Measurements from ENCODE around the gene LRRC18. TPM values are rescaled to one million over a fixed set of nuclear protein-coding genes. Genes with fewer than 3 reads are reported as not detected.

LRRC18 gene
- total and polyA plus RNA-seq, 2 donors (not counting 3 experiments of a cell fraction or from before 2014, with no cell fraction given) = not detected

DNA sequence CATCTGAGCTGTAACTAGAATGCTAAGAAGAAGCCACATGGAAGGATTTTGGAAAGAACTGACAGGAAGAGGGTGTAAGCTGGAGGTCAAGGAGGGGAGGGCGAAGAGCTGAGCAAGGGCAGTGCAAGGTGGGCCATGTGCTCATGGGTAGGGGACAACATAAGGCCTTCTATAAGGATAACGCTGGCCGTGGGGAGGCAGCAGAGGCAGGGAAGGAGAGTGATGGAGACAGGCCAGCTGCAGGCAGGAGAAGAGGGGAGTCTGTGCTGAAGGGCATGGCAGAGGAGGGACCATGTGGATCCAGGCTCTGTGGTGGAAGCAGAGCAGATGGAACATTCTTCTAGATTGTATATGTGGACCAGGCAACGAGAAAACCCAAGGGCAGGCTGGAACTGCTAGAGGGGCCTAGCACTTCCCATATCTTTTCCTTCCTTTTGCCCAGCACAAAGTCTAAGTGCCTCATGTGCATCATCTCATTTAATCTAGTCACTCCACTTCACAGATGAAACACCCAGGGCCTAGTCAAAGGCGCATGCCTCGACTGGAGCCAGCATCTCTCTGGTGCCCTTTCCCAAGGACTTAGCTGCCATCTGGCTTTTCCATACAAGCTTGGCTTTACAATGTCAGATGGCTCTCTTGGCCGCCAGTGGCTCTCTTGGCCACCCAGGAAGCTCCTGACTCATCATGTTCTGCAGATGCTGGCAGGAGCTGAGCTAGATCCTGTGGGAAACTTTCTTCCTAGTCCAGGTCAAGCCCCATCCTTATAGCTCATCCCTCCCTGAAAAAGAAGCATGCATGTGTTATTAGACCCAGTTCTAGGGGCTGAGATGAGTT, 6.6 kb downstream of the LRRC18 start:
- intact Hi-C loops (cut with micrococcal nuclease) = no loop called here
- Histone ChIP-seq H3K4me3 (replicated peaks in 1 of 3; ENCODE audit: insufficient read depth in 1 of 3, low read depth in 1 of 3, low read length in 3 of 3) (no peak overlapping the region), H4K20me1 (replicated peaks; ENCODE audit: control insufficient read depth, extremely low read depth, insufficient read depth, low read length) (no peaks in the 10 kb centered on the region), H2AFZ (ENCODE audit: low read depth, low read length) (no peak overlapping the region), H3K9me3 (replicated peaks; ENCODE audit: control insufficient read depth, insufficient read depth, low read length) (no peaks in the 10 kb centered on the region), H3K4me2 (ENCODE audit: insufficient read depth, low read length) (no peak overlapping the region), H3K4me1 (ENCODE audit: control insufficient read depth, extremely low read depth, insufficient read depth, low read length) (no peaks in the 10 kb centered on the region), H3K79me2 (ENCODE audit: control insufficient read depth, insufficient read depth, low read length) (no peaks in the 10 kb centered on the region), H3K27me3 (ENCODE audit: control insufficient read depth in 2 of 2, insufficient read depth in 2 of 2, low read length in 2 of 2) (peaks cover 0 to 7% of the 10 kb centered on the region in 2 experiments), H3K36me3 (ENCODE audit: control insufficient read depth in 2 of 2, extremely low read depth in 1 of 2, insufficient read depth in 2 of 2, low read length in 2 of 2) (no peaks in the 10 kb centered on the region), H3K9ac (replicated peaks; ENCODE audit: extremely low read depth, insufficient read depth, low read length) (no peak overlapping the region), H3K27ac (ENCODE audit: insufficient read depth, low read depth, low read length) (no peak overlapping the region), H3K9me1 (replicated peaks; ENCODE audit: control insufficient read depth, extremely low read depth, insufficient read depth, low read length) (no peaks in the 10 kb centered on the region)
- ChIA-PET POLR2A (no interaction called here), CTCF (interaction anchor here (1.1 kb wide), 1 partner anchor 13 kb away, joined by 3 read pairs; no protein-coding TSS in a partner anchor)
- no TSS peak for BruUV-seq (replicated peaks)
- DNase-seq (ENCODE audit: low read depth, low spot score) (no peak), FAIRE-seq (no peak)
- dilution Hi-C loops (cut with MboI; ENCODE audit: extremely low pct_ligation_motif_present, low sequenced_read_pairs) = no loop called here
- TF ChIP-seq MAX (IDR thresholded peaks at IDR 0.05; ENCODE audit: insufficient read depth, insufficient read length) (no peak), MYC (IDR thresholded peaks at IDR 0.05; ENCODE audit: low read depth, low read length) (no peak), EZH2 (IDR thresholded peaks at IDR 0.05; ENCODE audit: borderline replicate concordance, low read depth, low read length, severe bottlenecking) (no peak), FOS (IDR thresholded peaks at IDR 0.05; ENCODE audit: borderline replicate concordance, insufficient read depth, low read length) (no peak), JUN (IDR thresholded peaks at IDR 0.05; ENCODE audit: borderline replicate concordance, insufficient read depth, insufficient read length, low read depth) (no peak), CTCF (IDR thresholded peaks at IDR 0.05; ENCODE audit: extremely low read depth in 1 of 2, insufficient read depth in 1 of 2, low read depth in 1 of 2, low read length in 2 of 2) (no peak), GATA2 (IDR thresholded peaks at IDR 0.05; ENCODE audit: insufficient read depth, insufficient read length, low read depth, low read length) (no peak), POLR2AphosphoS5 (IDR thresholded peaks at IDR 0.05; ENCODE audit: insufficient read depth, low read depth, low read length) (no peak)
